ENCODE results near the gene EXTL1.

Gene EXTL1

GRCh38 chr1:26025060-26025459 lies 3.5 kb downstream of the EXTL1 start:
- no peak for DNase-seq

GRCh38 chr1:26025517-26025916 lies 3.9 kb downstream of the EXTL1 start:
- DNase-seq: no peak

- peak; percentile 82 for DNase-seq
Observed at GRCh38 chr1:26027716-26028489, 6.3 kb downstream of the EXTL1 start.

GRCh38 chr1:26028490-26028980 lies 7.0 kb downstream of the EXTL1 start:
- no peak for DNase-seq

- no peak for DNase-seq
Observed at GRCh38 chr1:26029054-26029863, 7.7 kb downstream of the EXTL1 start.

- no peak for DNase-seq
Observed at GRCh38 chr1:26029864-26030481, 8.4 kb downstream of the EXTL1 start.

GRCh38 chr1:26031196-26031595 lies 9.6 kb downstream of the EXTL1 start:
- DNase-seq: no peak

- DNase-seq: no peak
Observed at GRCh38 chr1:26031611-26032220, 10.1 kb downstream of the EXTL1 start.

- peak; percentile 47 for DNase-seq
Observed at GRCh38 chr1:26032656-26033357, 11.2 kb downstream of the EXTL1 start.

GRCh38 chr1:26034504-26035202 lies 13.1 kb downstream of the EXTL1 start:
- DNase-seq: no peak

GRCh38 chr1:26035203-26035958 lies 13.8 kb downstream of the EXTL1 start:
- peak; percentile 92 for DNase-seq

GRCh38 chr1:26035959-26036755 lies 14.6 kb downstream of the EXTL1 start:
- DNase-seq: peak; percentile 72

- no peak for DNase-seq
Observed at GRCh38 chr1:26036756-26037281, 15.2 kb downstream of the EXTL1 start.

GRCh38 chr1:26037904-26038303 lies 16.3 kb downstream of the EXTL1 start:
- DNase-seq: no peak

GRCh38 chr1:26038477-26038876 lies 16.9 kb downstream of the EXTL1 start:
- no peak for DNase-seq

GRCh38 chr1:26038904-26039303 lies 17.3 kb downstream of the EXTL1 start:
- DNase-seq: no peak

GRCh38 chr1:26041401-26041800 lies 19.8 kb downstream of the EXTL1 start:
- DNase-seq: no peak

- no peak for DNase-seq
Observed at GRCh38 chr1:26041978-26042377, 20.4 kb downstream of the EXTL1 start.

- DNase-seq: no peak
Observed at GRCh38 chr1:26043765-26044164, 22.2 kb downstream of the EXTL1 start.

- DNase-seq: no peak
Observed at GRCh38 chr1:26044414-26044813, 22.8 kb downstream of the EXTL1 start.
